GM20431 (cell line): Measurements from ENCODE around the gene EFCAB8.
"Not testable (repeated sequence)": the region's sequence is repeated elsewhere in the genome, so short reads cannot be mapped to it uniquely, and the experiment has no call there.

Experiments
- in situ Hi-C: fragments of 300-500 bp; cut with MseI, MboI; formaldehyde crosslinking; loops from one replicate; pipeline ENCODE4 v1.15.0; 2020; ENCODE audit warnings: low sequenced_read_pairs; ENCODE audit not compliant: unreplicated experiment

EFCAB8 gene

GRCh38 chr20:32930701-32931100 is 72.0 kb downstream of the EFCAB8 start:
- in situ Hi-C loops = no loop called here

- in situ Hi-C loops = no loop called here
Measured at GRCh38 chr20:32934580-32934979, 75.9 kb downstream of the EFCAB8 start.

GRCh38 chr20:32941155-32941885 is 82.6 kb downstream of the EFCAB8 start:
- in situ Hi-C loops = no loop called here

GRCh38 chr20:32943490-32944052 is 84.8 kb downstream of the EFCAB8 start:
- in situ Hi-C loops = no loop called here

GRCh38 chr20:32945710-32946221 is 87.0 kb downstream of the EFCAB8 start:
- in situ Hi-C loops = no loop called here

- in situ Hi-C loops = no loop called here
Measured at GRCh38 chr20:32946629-32947028, 87.9 kb downstream of the EFCAB8 start.

- in situ Hi-C loops = not testable (repeated sequence)
Measured at GRCh38 chr20:32950539-32950938, 91.8 kb downstream of the EFCAB8 start.

GRCh38 chr20:32957459-32957858 is 98.7 kb downstream of the EFCAB8 start:
- in situ Hi-C loops = no loop called here

GRCh38 chr20:32958574-32958973 is 99.9 kb downstream of the EFCAB8 start:
- in situ Hi-C loops = no loop called here

- in situ Hi-C loops = no loop called here
Measured at GRCh38 chr20:32959351-32960221, 100.9 kb downstream of the EFCAB8 start.

- in situ Hi-C loops = no loop called here
Measured at GRCh38 chr20:32960222-32960518, 101.4 kb downstream of the EFCAB8 start.

- in situ Hi-C loops = no loop called here
Measured at GRCh38 chr20:32960849-32961731, 102.4 kb downstream of the EFCAB8 start.

- in situ Hi-C loops = no loop called here
Measured at GRCh38 chr20:32962053-32962452, 103.3 kb downstream of the EFCAB8 start.

GRCh38 chr20:32962646-32963045 is 103.9 kb downstream of the EFCAB8 start:
- in situ Hi-C loops = not testable (repeated sequence)

GRCh38 chr20:32963176-32963575 is 104.5 kb downstream of the EFCAB8 start:
- in situ Hi-C loops = no loop called here

- in situ Hi-C loops = no loop called here
Measured at GRCh38 chr20:32964575-32964974, 105.9 kb downstream of the EFCAB8 start.

GRCh38 chr20:32965115-32965514 is 106.4 kb downstream of the EFCAB8 start:
- in situ Hi-C loops = no loop called here

GRCh38 chr20:32965581-32966373 is 107.1 kb downstream of the EFCAB8 start:
- in situ Hi-C loops = no loop called here

- in situ Hi-C loops = no loop called here
Measured at GRCh38 chr20:32966382-32966781, 107.7 kb downstream of the EFCAB8 start.
